Breast epithelium (tissue), 3 donors: ENCODE measurements around the gene OR4E2.

Experiments used
- POLR2AphosphoS5 ChIP-seq, 3 donors: sonication (generic); formaldehyde crosslinking; IDR thresholded peaks; one replicate each; pipeline ENCODE4 v1.6.1; 2017; ENCODE audit warnings: antibody characterized with exemption in 3 of 3
- TF ChIP-seq, protein P1 (sequence below), 3 donors: fragments of 450-650 bp; IDR thresholded peaks; one replicate each; pipeline ENCODE4 v1.5.1; 2016 to 2017; ENCODE audit warnings: antibody characterized with exemption in 3 of 3, mild to moderate bottlenecking in 3 of 3, moderate library complexity in 3 of 3

DNA sequence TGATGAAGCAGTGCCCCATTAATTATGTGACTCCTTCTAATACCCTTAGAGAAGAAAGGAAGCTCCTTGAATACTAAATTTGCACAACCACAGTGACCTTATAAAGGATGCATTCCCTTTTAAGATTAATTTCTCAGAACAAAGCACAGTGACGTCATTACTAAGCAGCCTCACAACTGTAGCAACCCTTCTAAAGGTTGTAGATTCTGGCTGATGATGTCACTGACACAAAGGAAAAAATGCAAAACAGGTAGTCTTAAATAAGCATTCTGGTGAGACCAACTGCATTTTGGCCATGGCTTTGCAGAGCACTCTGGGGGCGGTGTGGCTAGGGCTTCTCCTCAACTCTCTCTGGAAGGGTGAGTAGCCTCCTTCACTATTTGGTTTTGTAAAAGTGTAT, 58.4 kb downstream of the OR4E2 start:
- TF ChIP-seq, protein P1, sequence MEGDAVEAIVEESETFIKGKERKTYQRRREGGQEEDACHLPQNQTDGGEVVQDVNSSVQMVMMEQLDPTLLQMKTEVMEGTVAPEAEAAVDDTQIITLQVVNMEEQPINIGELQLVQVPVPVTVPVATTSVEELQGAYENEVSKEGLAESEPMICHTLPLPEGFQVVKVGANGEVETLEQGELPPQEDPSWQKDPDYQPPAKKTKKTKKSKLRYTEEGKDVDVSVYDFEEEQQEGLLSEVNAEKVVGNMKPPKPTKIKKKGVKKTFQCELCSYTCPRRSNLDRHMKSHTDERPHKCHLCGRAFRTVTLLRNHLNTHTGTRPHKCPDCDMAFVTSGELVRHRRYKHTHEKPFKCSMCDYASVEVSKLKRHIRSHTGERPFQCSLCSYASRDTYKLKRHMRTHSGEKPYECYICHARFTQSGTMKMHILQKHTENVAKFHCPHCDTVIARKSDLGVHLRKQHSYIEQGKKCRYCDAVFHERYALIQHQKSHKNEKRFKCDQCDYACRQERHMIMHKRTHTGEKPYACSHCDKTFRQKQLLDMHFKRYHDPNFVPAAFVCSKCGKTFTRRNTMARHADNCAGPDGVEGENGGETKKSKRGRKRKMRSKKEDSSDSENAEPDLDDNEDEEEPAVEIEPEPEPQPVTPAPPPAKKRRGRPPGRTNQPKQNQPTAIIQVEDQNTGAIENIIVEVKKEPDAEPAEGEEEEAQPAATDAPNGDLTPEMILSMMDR (IDR thresholded peaks at IDR 0.05), result no peak
- TF ChIP-seq POLR2AphosphoS5 (IDR thresholded peaks at IDR 0.05), result no peak
